HG03565 (cell line): ENCODE data around the gene CPA3.

Source experiments
- ATAC-seq: cut with Tn5 transposase; IDR thresholded peaks from one replicate; pipeline ENCODE4 v1.9.1; 2021; ENCODE audit warnings: mild to moderate bottlenecking, moderate library complexity; ENCODE audit not compliant: unreplicated experiment

The CPA3 gene

GRCh38 chr3:148856384-148856783 is 8.7 kb upstream of the CPA3 start:
- no peak for ATAC-seq

GRCh38 chr3:148857316-148857715 is 7.8 kb upstream of the CPA3 start:
- no peak for ATAC-seq

GRCh38 chr3:148861277-148861869 is 3.7 kb upstream of the CPA3 start:
- peak; percentile 84 for ATAC-seq

- no peak for ATAC-seq
Observed at GRCh38 chr3:148863297-148863696, 1.8 kb upstream of the CPA3 start.

GRCh38 chr3:148863814-148864213 is 1.3 kb upstream of the CPA3 start:
- no peak for ATAC-seq

GRCh38 chr3:148866261-148866660 is 1.2 kb downstream of the CPA3 start:
- no peak for ATAC-seq

GRCh38 chr3:148873270-148873927 is 8.3 kb downstream of the CPA3 start:
- no peak for ATAC-seq

GRCh38 chr3:148873977-148874376 is 8.9 kb downstream of the CPA3 start:
- no peak for ATAC-seq

GRCh38 chr3:148878095-148878494 is 13.0 kb downstream of the CPA3 start:
- no peak for ATAC-seq

- ATAC-seq = no peak
Observed at GRCh38 chr3:148879256-148879655, 14.2 kb downstream of the CPA3 start.

- no peak for ATAC-seq
Observed at GRCh38 chr3:148880681-148881080, 15.6 kb downstream of the CPA3 start.

- ATAC-seq = no peak
Observed at GRCh38 chr3:148881286-148881685, 16.2 kb downstream of the CPA3 start.

GRCh38 chr3:148882288-148882687 is 17.2 kb downstream of the CPA3 start:
- ATAC-seq = no peak

- ATAC-seq = no peak
Observed at GRCh38 chr3:148883163-148883562, 18.1 kb downstream of the CPA3 start.

GRCh38 chr3:148884261-148884660 is 19.2 kb downstream of the CPA3 start:
- no peak for ATAC-seq

- no peak for ATAC-seq
Observed at GRCh38 chr3:148889828-148890227, 24.7 kb downstream of the CPA3 start.

GRCh38 chr3:148896062-148896461 is 31.0 kb downstream of the CPA3 start:
- no peak for ATAC-seq

GRCh38 chr3:148901987-148902791 is 37.1 kb downstream of the CPA3 start:
- ATAC-seq = no peak

GRCh38 chr3:148903022-148903442 is 37.9 kb downstream of the CPA3 start:
- no peak for ATAC-seq

- ATAC-seq = no peak
Observed at GRCh38 chr3:148903941-148904340, 38.8 kb downstream of the CPA3 start.

GRCh38 chr3:148906667-148907066 is 41.6 kb downstream of the CPA3 start:
- no peak for ATAC-seq

- ATAC-seq = no peak
Observed at GRCh38 chr3:148911173-148911572, 46.1 kb downstream of the CPA3 start.
